ENCODE results near the gene RDX. TPM values are rescaled to one million over a fixed set of nuclear protein-coding genes. Genes with fewer than 3 reads are reported as not detected.

RDX gene
- total and polyA plus RNA-seq, 2 of the 13 experiments (the other 11 are each of a cell fraction or from before 2014, with no cell fraction given) = 20.7 to 63.1 TPM

GRCh38 chr11:110219006-110219785 lies 77.2 kb downstream of the RDX start:
- ATAC-seq (no peak), DNase-seq (ENCODE audit: low spot score) (no peak), FAIRE-seq (no peak)
- Histone ChIP-seq H3K79me2 (ENCODE audit: insufficient read depth, low read length) (no peaks in the 10 kb centered on the region), H3K27ac (ENCODE audit: extremely low read length, insufficient read depth, low read length) (no peak overlapping the region), H2AFZ (ENCODE audit: low read length) (no peak overlapping the region), H3K4me3 (replicated peaks in 1 of 3; ENCODE audit: insufficient read depth in 1 of 3, low read depth in 2 of 3, low read length in 3 of 3) (no peak overlapping the region), H3K36me3 (replicated peaks in 1 of 2; ENCODE audit: control insufficient read depth in 1 of 2, insufficient read depth in 2 of 2, low read length in 2 of 2) (no peaks in the 10 kb centered on the region), H4K20me1 (ENCODE audit: insufficient read depth, low read length) (no peaks in the 10 kb centered on the region), H3K27me3 (ENCODE audit: control insufficient read depth in 1 of 2, insufficient read depth in 2 of 2, low read length in 2 of 2) (no peaks in the 10 kb centered on the region), H3K9me3 (ENCODE audit: low read length) (no peaks in the 10 kb centered on the region), H3K4me1 (ENCODE audit: insufficient read depth, low read length) (no peaks in the 10 kb centered on the region), H3K9ac (ENCODE audit: insufficient read depth, low read depth, low read length) (no peak overlapping the region), H3K4me2 (ENCODE audit: low read depth, low read length) (no peak overlapping the region)
- POLR2A ChIA-PET = no interaction called here
- CTCF ChIA-PET (ENCODE audit: low intra/inter-chr PET ratio, low total read pairs) = no interaction called here
- 98% methylated on average over 4 of the region's 4 CpGs for WGBS (ENCODE audit: low lambda C conversion rate)
- TF ChIP-seq ZGPAT (CRISPR knock-in tag; IDR thresholded peaks at IDR 0.05) (no peak), BRF2 (CRISPR knock-in tag; IDR thresholded peaks at IDR 0.05) (no peak), TOPORS (CRISPR knock-in tag; IDR thresholded peaks at IDR 0.05) (no peak), HOXD1 (CRISPR knock-in tag; IDR thresholded peaks at IDR 0.05) (no peak), TBX3 (IDR thresholded peaks at IDR 0.05; ENCODE audit: borderline replicate concordance) (no peak), NFAT5 (CRISPR knock-in tag; IDR thresholded peaks at IDR 0.05) (no peak)
- intact Hi-C loops (cut with micrococcal nuclease; ENCODE audit: unreplicated experiment) (no loop called here), in situ Hi-C loops (cut with HindIII; ENCODE audit: extremely low pct_ligation_motif_present, low pct_unique_long_range_greater_than_20kb) (no loop called here)
- no TSS peak for BruUV-seq (replicated peaks)

All from HepG2 (cell line).